ENCODE results near the gene HERC5.
A peak's percentile ranks its signal among the peaks of the same experiment; 100 is the strongest.
"Not testable (repeated sequence)": the region's sequence is repeated elsewhere in the genome, so short reads cannot be mapped to it uniquely, and the experiment has no call there.

HERC5 gene

GRCh38 chr4:88456670-88457306 is at the start of gene HERC5:
TSS of gene HERC5 (plus strand) at chr4:88457119. CDS start at chr4:88457270, 151 bp downstream.
- peak; percentile 1 for DNase-seq

DNA sequence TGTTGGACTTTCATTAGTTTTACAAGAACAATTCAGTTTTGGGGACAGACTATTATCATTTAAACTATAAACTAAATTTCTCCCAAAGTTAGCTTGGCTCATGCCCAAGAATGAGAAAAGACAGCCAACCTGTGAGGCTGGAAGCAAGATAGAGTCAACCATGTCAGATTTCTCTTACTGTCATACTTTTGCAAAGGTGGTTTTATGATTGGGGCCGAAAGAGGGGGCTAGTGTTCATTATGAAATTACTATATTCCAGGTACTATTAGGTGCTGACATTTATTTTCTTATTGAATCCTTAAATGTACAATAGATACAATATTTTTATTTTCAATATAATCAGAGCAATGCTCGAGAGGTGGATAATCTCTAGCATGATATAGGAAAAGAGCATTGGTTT is 47.7 kb upstream of the HERC5 start:
- no peak for DNase-seq

GRCh38 chr4:88409789-88410188 is 47.1 kb upstream of the HERC5 start:
- DNase-seq, result no peak

DNA sequence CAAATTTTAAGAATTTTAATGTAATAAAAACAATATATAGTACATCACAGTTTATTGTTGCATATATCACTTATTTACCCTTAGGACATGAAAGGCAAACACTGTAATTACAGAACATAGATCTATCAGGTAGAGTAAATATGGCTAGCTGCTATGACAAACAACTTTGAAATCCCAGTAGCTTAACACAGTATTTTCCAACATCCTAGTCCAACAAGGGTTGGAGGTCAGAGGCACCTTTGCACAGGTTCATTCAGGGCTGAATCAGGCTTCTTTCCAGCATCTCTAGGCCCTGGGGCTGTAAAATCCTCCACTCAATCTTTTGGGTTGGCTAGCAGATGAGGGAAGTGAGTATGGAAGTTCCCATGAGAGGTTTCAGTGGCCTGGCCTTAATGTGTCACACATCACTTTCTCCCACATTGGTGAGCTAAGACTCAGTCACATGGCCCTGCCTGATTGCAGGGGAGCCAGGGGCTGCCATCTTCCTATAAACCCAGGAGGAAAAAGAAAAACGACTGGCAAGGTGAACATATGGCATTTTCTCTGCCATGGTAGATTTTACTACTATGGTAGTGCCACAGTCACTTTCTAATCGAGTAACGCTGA is 45.3 kb upstream of the HERC5 start:
- DNase-seq, result no peak

DNA sequence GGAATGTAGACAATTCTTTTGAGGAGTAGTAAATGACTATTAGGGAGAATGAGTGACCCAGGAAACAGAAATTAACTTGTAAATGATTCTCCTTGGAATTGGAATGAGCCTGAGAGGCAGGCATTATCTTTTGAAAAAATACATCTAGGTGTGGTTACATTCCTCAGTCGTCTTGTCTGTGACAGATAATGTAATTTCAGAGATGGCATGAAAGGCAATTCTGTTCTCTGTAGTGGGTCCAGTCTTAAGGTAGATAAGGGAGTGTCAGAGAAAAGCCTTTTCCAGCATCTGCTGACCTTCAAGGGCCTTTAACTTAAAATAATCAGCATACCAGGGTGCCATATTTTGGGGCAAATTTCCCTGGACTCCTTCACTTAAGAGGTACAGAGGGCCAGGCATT is 43.1 kb upstream of the HERC5 start:
- DNase-seq, result no peak

GRCh38 chr4:88414755-88415154 is 42.2 kb upstream of the HERC5 start:
- no peak for DNase-seq

DNA sequence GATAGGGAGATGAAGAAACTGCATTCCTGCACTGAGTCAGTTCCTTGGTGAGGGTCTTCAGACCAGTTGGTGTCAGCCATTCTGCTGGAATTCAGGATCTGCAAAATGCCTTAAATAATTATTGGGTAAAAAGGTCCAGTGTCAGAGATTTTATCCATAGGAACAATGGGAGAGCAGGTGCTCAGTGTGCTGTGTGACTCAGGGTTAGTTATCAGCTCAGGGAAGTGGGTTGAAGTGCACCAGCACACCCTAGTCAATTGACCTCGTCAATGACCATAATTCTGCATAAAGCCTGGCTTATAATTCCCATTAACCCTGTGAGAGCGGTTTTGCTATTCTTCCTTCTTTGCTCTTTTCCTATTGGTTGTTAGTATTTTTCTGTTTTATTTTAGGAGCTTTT is 40.9 kb upstream of the HERC5 start:
- no peak for DNase-seq

DNA sequence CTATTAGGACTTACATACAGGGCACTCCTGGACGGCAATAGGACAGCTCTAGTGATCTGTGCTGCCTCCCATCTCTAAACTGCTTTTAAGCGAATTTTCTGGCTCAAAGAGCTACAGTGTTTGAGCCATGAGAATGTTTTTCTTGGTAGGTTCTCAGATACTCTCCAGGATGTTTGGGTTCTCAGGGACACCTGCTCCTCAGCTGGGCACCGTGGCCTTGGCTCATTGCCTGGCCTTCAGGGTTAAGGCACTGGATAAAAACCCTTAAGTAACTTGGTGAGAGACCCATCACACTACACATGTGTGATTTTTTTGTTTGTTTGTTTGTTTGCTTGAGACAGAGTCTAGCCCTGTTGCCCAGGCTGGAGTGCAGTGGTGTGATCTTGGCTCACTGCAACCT is 38.5 kb upstream of the HERC5 start:
- no peak for DNase-seq

DNA sequence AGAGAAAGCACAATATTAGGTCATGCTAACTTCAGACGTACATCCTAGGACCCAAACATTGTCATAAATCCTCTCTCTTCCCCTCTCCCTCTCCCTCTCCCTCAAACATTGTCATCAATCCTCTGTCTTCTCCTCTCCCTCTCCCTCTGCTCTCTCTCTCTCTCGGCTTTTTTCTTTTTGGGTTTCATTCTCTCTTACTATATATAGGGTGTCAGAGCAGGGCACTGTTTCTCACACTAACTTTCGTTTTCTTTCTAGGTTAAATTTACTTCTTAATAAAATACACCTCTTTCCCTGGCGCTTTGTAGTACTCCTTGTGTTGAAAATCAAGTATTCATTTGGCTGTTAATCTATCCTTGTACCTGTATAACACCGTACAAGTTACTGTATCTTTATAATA is 37.0 kb upstream of the HERC5 start:
- no peak for DNase-seq

DNA sequence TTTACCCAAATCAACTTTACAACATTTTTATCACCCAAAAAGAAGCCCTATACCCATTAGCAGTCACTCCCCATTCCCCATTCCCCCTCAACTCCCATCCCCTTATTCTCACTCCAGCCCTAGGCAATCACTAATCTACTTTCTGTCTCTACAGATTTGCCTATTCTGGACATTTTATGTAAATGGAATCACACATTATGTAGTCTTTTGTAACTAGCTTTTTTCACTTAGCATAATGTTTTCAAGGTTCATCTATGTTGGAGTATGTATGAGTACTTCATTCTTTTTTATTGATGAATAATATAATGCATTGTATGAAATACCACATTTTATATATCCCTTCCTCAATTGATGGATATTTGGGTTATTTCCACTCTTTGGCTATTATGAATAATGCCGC is 36.1 kb upstream of the HERC5 start:
- DNase-seq, result no peak

- no peak for DNase-seq
These were observed 34.5 kb upstream of the HERC5 start for GRCh38 chr4:88422403-88422802.

GRCh38 chr4:88429401-88429800 is 27.5 kb upstream of the HERC5 start:
- no peak for DNase-seq

DNA sequence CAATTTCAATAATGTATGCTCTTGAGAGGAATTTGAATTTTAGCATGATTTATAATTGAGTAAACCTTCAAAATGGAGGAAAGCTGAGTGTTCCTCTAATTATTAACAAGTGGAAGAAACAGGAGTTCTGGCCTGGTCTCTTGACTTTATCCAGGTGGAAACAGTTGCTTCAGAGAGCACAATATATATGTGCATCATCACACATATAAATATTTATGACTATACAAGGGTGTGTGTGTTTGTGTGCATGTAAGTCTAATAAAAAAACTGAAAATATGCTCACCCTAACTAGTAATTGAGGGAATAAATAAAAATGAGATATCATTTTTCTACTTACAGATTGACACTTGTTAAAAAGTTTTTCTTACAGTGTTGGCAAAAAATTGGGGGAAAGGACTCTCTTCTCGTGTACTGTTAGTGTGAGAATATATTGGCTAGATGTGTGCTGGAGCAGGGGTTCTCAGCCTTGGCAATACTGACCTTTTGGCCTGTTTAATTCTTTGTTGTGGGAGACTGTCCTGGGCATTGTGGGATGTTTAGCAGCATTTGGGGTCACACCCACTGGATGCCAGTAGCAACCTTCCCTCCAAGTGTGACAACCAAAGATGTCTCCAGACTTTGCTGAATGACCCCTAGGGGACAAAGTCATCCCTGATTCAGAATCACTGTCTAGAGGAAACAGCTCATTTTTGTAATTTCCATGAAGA is 20.8 kb upstream of the HERC5 start:
- DNase-seq, result no peak

GRCh38 chr4:88437873-88438272 is 19.0 kb upstream of the HERC5 start:
- not testable (repeated sequence) for DNase-seq

DNA sequence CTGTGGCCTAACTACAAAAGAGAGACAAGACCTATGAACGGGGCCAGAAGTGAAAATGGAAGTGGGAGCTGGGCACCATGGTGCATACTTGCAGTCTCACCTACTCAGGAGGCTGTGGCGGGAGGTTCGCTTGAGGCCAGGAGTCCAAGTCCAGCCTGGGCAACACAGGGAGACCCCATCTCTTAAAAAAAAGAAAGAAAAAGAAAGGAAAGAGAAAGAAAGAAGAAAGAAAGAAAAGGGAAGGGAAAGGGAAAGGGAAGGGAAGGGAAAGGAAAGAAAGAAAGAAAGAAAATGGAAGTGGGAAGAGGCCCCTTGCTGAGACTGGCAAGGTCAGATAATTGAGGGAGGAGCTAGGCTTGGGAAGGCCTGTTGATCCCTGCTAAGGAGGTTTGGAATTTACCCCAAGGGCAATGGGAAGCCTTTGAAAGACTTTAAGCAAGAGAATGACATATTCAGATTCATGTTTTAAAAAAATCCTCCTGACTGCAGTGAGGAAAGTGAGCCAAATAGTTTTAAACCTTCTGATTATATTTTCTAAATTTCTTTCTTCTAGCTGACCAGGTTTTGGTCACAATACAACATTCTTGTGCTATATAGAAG is 17.7 kb upstream of the HERC5 start:
- no peak for DNase-seq

DNA sequence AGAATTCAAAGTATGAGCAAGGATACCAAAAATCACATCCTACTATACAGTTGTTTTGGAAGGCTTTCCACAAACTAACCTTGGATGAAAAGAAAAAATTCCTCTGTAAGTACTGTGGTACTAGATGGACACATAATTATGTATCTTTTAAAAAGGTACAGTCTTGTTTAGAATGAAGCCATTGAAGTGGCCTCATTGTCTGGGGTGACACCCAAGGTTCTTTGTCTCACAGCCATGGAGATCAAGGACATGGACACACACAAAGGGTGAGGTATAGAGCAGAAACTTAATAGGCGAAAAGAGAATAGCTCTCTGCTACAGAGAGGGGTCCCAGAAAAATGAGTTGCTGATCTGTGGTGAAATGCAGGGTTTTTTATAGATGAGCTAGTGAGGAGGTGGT is 16.8 kb upstream of the HERC5 start:
- DNase-seq, result no peak

- DNase-seq, result no peak
These were observed 15.2 kb upstream of the HERC5 start for GRCh38 chr4:88441696-88442095.

- no peak for DNase-seq
These were observed 14.2 kb upstream of the HERC5 start for GRCh38 chr4:88442689-88443191.

GRCh38 chr4:88443486-88443885 is 13.4 kb upstream of the HERC5 start:
- no peak for DNase-seq

DNA sequence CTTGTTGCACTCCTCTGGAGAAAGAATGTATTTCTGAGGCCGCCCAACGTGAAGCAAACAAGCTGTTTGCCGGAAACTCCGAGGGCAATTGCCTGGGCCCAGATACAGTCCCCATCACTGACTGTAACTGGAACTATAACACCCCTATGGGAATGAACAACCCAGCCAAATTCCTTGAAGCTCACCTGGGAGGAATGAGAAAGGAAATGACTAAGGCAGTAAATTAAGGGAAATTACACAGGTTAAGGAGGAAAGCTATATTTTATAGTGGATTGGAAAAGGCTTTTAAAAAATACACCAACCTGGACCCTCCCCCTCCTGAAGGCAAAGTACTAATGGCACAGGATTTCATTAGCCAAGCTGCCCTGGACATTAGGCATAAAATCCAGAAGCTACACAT is 11.7 kb upstream of the HERC5 start:
- DNase-seq, result no peak

DNA sequence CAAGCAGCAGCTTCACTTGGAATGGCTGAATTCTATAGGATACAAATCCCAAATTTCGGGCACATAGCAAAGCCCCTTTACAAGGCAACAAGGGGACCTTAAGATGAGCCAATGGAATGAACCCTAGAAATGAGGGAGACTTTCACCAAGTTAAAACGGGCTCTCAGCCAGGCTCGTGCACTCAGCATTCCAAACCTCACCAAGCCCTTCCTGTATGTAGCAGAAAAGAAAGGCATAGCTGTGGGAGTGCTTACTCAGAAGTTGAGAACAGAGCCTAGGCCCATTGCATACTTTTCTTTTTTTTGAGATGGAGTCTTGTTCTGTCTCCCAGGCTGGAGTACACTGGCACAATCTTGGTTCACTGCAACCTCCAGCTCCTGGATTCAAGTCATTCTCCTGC is 10.8 kb upstream of the HERC5 start:
- no peak for DNase-seq

GRCh38 chr4:88447371-88448095 is 9.4 kb upstream of the HERC5 start:
- no peak for DNase-seq

DNA sequence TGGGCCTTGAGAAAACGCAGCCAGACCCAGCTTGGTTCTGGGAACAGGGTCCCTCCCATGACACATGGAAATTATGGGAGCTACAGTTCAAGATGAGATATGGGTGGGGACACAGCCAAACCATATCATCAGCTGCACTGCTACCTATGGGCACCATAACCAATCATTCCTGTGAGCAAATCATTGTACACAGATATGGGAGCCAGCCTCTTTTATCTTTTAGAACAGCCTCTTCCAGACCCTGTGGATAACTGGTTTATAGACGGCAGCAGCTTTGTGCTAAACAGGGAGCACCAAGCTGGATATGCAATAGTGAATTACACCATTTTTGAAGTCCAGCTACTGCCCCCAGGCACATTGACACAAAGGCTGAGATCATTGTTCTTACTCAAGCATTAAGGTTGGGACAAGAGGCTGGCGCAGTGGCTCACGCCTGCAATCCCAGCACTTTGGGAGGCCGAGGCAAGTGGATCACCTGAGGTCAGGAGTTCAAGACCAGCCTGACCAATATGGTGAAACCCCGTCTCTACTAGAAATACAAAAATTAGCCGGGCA is 8.6 kb upstream of the HERC5 start:
- not testable (repeated sequence) for DNase-seq
